Common myeloid progenitor, CD34-positive (primary cell): Measurements from ENCODE around the gene SASH1.

Experiments used
- CTCF ChIA-PET: fragments of 350-600 bp; sonication (Branson Sonifier 250); formaldehyde crosslinking; loops from one replicate; lab custom pipeline; 2021; ENCODE audit warnings: antibody characterized with exemption; lab: Charles Lee
- POLR2A ChIA-PET: fragments of 350-600 bp; sonication (Branson Sonifier 250); formaldehyde crosslinking; loops from one replicate; lab custom pipeline; 2021; ENCODE audit warnings: antibody characterized with exemption; lab: Charles Lee
- DNase-seq, 3 donors: peaks; one replicate each; pipeline versions ENCODE4 v3.0.0 to v3.0.0-alpha.2; 2013
- H3K27ac ChIP-seq, 2 experiments: 1 replicate in 1 of 2; 2 replicates in 1 of 2; pipeline ENCODE4 v1.7.0; 2013; ENCODE audit warnings: inconsistent platforms in 2 of 2, low read length in 2 of 2, mild to moderate bottlenecking in 2 of 2, low read depth in 1 of 2, moderate library complexity in 1 of 2; ENCODE audit not compliant: severe bottlenecking in 2 of 2, insufficient read depth in 1 of 2, poor library complexity in 1 of 2
- H3K27me3 ChIP-seq, 5 experiments: replicated peaks in 2 of 5; 1 replicate in 3 of 5; 2 replicates in 2 of 5; pipeline versions ENCODE4 v1.6.1 to v1.7.0; 2013; ENCODE audit warnings: low read length in 4 of 5, mild to moderate bottlenecking in 2 of 5, moderate library complexity in 2 of 5, inconsistent platforms in 1 of 5; ENCODE audit not compliant: insufficient read depth in 5 of 5, control insufficient read depth in 4 of 5
- H3K36me3 ChIP-seq, 4 experiments: 1 replicate in 2 of 4; 2 replicates in 2 of 4; pipeline versions ENCODE4 v1.6.1 to v1.7.0; 2013; ENCODE audit warnings: low read length in 3 of 4, control low read depth in 1 of 4, mild to moderate bottlenecking in 1 of 4; ENCODE audit not compliant: control insufficient read depth in 4 of 4, insufficient read depth in 4 of 4
- H3K4me1 ChIP-seq, 4 experiments: 1 replicate in 3 of 4; 2 replicates in 1 of 4; pipeline versions ENCODE4 v1.6.1 to v1.7.1; 2013; ENCODE audit warnings: low read length in 3 of 4, mild to moderate bottlenecking in 3 of 4, control low read depth in 1 of 4, inconsistent platforms in 1 of 4, moderate library complexity in 1 of 4; ENCODE audit not compliant: control insufficient read depth in 4 of 4, insufficient read depth in 4 of 4; ENCODE audit errors: control extremely low read depth in 1 of 4
- H3K4me3 ChIP-seq, 7 experiments: 1 replicate in 4 of 7; 2 replicates in 3 of 7; pipeline versions ENCODE4 v1.5.1 to v1.7.0; 2013; ENCODE audit warnings: mild to moderate bottlenecking in 7 of 7, low read length in 6 of 7, moderate library complexity in 6 of 7, inconsistent platforms in 2 of 7, low read depth in 2 of 7, control low read depth in 1 of 7; ENCODE audit not compliant: insufficient read depth in 4 of 7, control insufficient read depth in 1 of 7; ENCODE audit errors: extremely low read depth in 1 of 7
- H3K9me3 ChIP-seq, 5 experiments: 1 replicate in 4 of 5; 2 replicates in 1 of 5; pipeline versions ENCODE4 v1.6.1 to v1.7.1; 2013; ENCODE audit warnings: low read length in 4 of 5, mild to moderate bottlenecking in 2 of 5, inconsistent platforms in 1 of 5, low read depth in 1 of 5, moderate library complexity in 1 of 5; ENCODE audit not compliant: control insufficient read depth in 4 of 5, insufficient read depth in 2 of 5; ENCODE audit errors: control extremely low read depth in 1 of 5
- WGBS: methylation state at CpG from one replicate; pipeline ENCODE4 v1.1.5; 2013; ENCODE audit not compliant: insufficient coverage; 5-methylcytosine and 5-hydroxymethylcytosine counted together

The SASH1 gene

DNA sequence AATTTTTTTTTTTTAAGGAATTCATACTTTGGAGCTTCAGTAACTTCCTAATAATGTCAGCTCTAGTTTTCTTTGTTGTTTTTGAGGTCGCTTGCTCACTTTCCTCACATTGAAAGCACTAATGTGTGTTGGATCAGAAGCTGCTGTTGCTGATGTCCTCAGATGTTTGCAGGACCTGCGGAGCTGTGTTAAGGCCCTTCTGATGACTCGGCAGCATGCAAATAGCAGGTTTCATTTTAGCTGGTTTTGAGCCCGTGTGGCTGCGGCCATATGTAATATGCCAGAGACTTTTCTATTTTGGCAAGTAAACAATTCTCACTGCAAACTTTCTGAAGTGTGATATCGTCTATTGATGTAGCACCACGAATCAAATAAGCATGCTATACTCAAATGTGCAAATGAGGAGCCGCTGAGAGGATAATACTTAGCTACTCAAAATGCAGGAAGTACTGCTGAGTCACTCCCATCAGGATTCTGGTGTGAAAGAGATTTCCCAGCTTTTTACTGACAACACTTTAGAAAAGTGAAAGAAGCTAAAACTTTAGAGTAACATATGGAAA, 187.8 kb downstream of the SASH1 start:
- Histone ChIP-seq H3K36me3 (no peaks in the 10 kb centered on the region), H3K9me3 (no peaks in the 10 kb centered on the region), H3K27me3 (peaks cover 0 to 5% (median 0%) of the 10 kb centered on the region in 5 experiments), H3K4me1 (peaks cover 0 to 7% (median 0%) of the 10 kb centered on the region in 4 experiments), H3K4me3 (peak overlapping the region in 5 of 7 experiments; percentile 36 to 70 (median 45)), H3K27ac (no peak overlapping the region)
- CTCF ChIA-PET = interaction anchor here (2.0 kb wide), 1 partner anchor 27 kb away, joined by 6 read pairs; no protein-coding TSS in a partner anchor
- peak; percentile 29 to 75 (median 70) for DNase-seq
- POLR2A ChIA-PET = interaction anchor here (0.6 kb wide), 3 partner anchors 23 to 204 kb away, joined by 3 read pairs; no protein-coding TSS in a partner anchor
- 9% methylated on average over 6 of the region's 8 CpGs for WGBS

GRCh38 chr6:148530976-148531375, 188.3 kb downstream of the SASH1 start:
- CTCF ChIA-PET = interaction anchor here (2.0 kb wide), 1 partner anchor 26 kb away, joined by 6 read pairs; no protein-coding TSS in a partner anchor
- Histone ChIP-seq H3K4me3 (peak overlapping the region in 2 of 7 experiments; percentile 65 to 70), H3K27ac (no peak overlapping the region), H3K4me1 (peaks cover 0 to 7% (median 0%) of the 10 kb centered on the region in 4 experiments), H3K9me3 (no peaks in the 10 kb centered on the region), H3K36me3 (no peaks in the 10 kb centered on the region), H3K27me3 (peaks cover 0 to 5% (median 0%) of the 10 kb centered on the region in 5 experiments)
- WGBS = 100% methylated on average over 3 of the region's 4 CpGs
- DNase-seq = no peak
- POLR2A ChIA-PET = interaction anchor here (0.6 kb wide), 2 partner anchors 27 to 203 kb away, joined by 3 read pairs; no protein-coding TSS in a partner anchor

DNA sequence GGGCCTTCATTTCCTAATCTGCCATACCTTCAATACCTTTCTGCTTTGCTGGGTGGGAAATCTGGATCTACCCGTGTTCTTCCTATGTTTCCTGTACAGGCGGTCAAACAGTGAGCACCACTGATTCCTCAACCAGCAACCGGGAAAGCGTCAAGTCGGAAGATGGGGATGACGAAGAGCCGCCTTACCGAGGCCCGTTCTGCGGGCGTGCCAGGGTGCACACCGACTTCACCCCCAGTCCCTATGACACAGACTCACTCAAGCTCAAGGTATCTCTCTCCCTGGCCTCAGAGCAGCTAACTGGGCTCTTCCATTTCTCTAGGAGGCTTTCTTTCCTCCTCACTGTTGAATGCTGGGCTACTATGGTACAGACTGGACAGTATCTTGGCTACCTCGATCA, 190.1 kb downstream of the SASH1 start:
- CTCF ChIA-PET = no interaction called here
- Histone ChIP-seq H3K27ac (no peak overlapping the region), H3K9me3 (no peaks in the 10 kb centered on the region), H3K4me3 (no peak overlapping the region), H3K36me3 (no peaks in the 10 kb centered on the region), H3K27me3 (peaks cover 0 to 2% (median 0%) of the 10 kb centered on the region in 5 experiments), H3K4me1 (peaks cover 0 to 7% (median 0%) of the 10 kb centered on the region in 4 experiments)
- WGBS = 97% methylated on average over 13 of the region's 13 CpGs
- no peak for DNase-seq
- POLR2A ChIA-PET = no interaction called here

DNA sequence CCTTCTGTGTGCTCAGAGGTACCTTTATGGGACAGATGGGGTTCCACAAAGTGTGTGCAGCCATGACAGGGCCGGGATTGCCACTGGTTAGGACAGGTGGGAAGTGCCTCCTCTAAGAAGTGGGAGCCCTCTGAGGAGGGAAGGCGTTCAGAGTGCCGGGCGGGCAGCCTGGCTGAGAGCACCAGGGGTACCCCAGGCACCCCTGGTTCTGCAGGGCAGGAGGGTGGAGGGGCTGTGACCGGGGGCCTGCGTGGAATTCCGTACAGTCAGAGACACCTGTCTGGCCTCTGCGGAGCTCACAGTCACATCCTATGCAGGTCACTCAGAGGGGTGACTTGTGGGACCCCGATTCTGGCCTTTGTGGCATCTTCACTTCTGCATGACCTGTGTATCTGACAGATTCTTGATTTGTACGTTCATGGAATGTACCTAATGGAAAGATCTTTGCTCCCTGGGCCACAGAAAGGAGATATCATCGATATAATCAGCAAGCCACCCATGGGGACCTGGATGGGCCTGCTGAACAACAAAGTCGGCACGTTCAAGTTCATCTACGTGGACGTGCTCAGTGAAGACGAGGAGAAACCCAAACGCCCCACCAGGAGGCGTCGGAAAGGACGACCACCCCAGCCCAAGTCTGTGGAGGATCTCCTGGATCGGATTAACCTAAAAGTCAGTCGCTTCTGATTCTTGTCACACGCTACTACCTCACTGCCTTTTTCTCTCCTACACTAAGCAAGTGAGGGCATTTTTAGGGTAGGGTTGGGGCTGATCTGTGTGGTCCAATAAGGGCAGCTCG, 190.9 kb downstream of the SASH1 start:
- 98% methylated on average over 19 of the region's 24 CpGs for WGBS
- Histone ChIP-seq H3K4me1 (peaks cover 0 to 11% (median 0%) of the 10 kb centered on the region in 4 experiments), H3K4me3 (no peak overlapping the region), H3K9me3 (no peaks in the 10 kb centered on the region), H3K36me3 (no peaks in the 10 kb centered on the region), H3K27ac (no peak overlapping the region), H3K27me3 (peaks cover 0 to 2% (median 0%) of the 10 kb centered on the region in 5 experiments)
- CTCF ChIA-PET = no interaction called here
- DNase-seq = no peak
- POLR2A ChIA-PET = no interaction called here

DNA sequence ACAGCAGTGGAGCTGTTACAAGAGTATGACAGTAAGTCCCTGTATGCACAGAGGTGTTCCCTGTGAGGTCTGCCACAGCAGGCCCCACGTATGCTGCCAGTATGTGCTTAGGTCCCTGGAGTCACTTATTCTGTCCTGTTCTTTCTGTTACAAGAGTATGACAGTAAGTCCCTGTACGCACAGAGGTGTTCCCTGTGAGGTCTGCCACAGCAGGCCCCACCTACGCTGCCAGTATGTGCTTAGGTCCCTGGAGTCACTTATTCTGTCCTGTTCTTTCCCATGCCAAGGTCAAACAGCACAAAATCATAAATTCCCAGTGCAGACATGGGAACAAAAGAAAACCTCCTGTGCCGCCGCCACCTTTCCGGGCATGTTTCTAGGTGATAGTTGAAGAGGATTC, 192.2 kb downstream of the SASH1 start:
- no peak overlapping the region for H3K27ac ChIP-seq
- DNase-seq = no peak
- H3K36me3 ChIP-seq = no peaks in the 10 kb centered on the region
- POLR2A ChIA-PET = interaction anchor here (1.2 kb wide), 1 partner anchor 12 kb away, joined by 3 read pairs; no protein-coding TSS in a partner anchor
- H3K9me3 ChIP-seq = no peaks in the 10 kb centered on the region
- H3K4me3 ChIP-seq = no peak overlapping the region
- peaks cover 0 to 14% (median 0%) of the 10 kb centered on the region in 4 experiments for H3K4me1 ChIP-seq
- 99% methylated on average over 5 of the region's 6 CpGs for WGBS
- CTCF ChIA-PET = interaction anchor here (1.1 kb wide), 1 partner anchor 23 kb away, joined by 3 read pairs; no protein-coding TSS in a partner anchor
- H3K27me3 ChIP-seq = peaks cover 0 to 2% (median 0%) of the 10 kb centered on the region in 5 experiments

DNA sequence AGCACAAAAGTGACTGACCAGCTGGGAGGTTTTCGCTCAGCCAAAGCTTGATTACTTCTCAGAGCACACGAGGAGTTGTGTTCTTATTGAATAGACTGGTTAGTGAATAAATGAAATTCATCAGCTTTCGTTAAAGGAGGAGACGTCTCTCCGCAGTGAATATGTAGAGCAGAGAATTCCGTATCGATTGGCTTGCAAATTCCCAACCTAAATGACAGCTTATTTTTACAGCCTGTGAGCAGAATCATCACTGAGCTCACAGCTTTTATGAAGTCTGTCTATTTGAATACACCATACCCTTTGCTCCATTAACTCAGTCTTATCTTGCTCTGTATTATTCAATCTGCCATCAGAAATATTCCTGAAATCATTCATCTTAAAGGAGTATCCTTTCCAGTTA, 192.7 kb downstream of the SASH1 start:
- no peak overlapping the region for H3K27ac ChIP-seq

More for the DNA sequence above, 192.7 kb downstream of the SASH1 start:
- POLR2A ChIA-PET = interaction anchor here (1.2 kb wide), 1 partner anchor 11 kb away, joined by 3 read pairs; no protein-coding TSS in a partner anchor
- no peaks in the 10 kb centered on the region for H3K36me3 ChIP-seq
- CTCF ChIA-PET = interaction anchor here (0.6 to 1.3 kb wide), 3 partner anchors 14 to 24 kb away, joined by 3 read pairs; no protein-coding TSS in a partner anchor
- peaks cover 0 to 2% (median 0%) of the 10 kb centered on the region in 5 experiments for H3K27me3 ChIP-seq
- H3K4me3 ChIP-seq = no peak overlapping the region
- WGBS = 100% methylated on average over 5 of the region's 7 CpGs
- H3K9me3 ChIP-seq = no peaks in the 10 kb centered on the region
- DNase-seq = no peak
- H3K4me1 ChIP-seq = peaks cover 0 to 12% (median 0%) of the 10 kb centered on the region in 4 experiments
